Measurements from ENCODE around the gene PRDX1.
A peak's percentile ranks its signal among the peaks of the same experiment; 100 is the strongest.
"Not testable (repeated sequence)": the region's sequence is repeated elsewhere in the genome, so short reads cannot be mapped to it uniquely, and the experiment has no call there.

Gene PRDX1

DNA sequence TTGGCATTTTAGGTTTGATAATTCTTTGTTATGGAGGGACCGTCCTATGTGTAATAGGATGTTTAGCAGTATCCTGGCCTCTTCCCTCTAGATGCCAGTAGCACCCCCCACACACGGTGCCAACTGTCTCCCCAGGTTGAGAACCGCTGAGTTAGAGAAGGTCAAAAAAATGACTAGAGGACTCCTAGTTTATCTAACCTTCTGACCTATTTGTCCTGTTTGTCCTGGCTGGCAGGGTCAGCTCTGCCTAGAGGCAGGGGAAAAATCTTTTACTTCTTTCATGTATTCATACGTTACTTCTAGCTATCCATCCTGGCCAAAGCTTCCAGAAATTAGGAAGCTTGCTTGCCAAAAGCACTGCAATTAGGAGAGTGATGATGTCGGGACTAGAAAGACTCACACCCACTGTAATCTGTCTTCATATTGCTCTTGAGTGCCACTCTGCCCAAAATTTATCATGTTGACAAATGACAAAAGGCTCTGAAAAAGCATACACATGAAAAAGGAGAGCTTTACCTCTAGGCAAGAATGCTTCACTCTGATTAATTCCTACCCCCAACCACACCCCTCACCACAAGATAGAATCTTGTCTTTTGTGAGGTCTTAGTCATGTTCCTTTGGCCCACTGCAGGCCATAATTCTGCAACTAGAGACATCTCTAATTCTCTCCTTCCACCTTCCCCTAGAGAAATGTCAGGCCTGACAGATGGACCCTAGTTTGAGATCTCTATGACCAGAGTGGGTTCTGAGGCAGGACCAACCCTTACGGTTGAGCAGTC lies 14.5 kb upstream of the PRDX1 start:
- no peak for DNase-seq

DNA sequence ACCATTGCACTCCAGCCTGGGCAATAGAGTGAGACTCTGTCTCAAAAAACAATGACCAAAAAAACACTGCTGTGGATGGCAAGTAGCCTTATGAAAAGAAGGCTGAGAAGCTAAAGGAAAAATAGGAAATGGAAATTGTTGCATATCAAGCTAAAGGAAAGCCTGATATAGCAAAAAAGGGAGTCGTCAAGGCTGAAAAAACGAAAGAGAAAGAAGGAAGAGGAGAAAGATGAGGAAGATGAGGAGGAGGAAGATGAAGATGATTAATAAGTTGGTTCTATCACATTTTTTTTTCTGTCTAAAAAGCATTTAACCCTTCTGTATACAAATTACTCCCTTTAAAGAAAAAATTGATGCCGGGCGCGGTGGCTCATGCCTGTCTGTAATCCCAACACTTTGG lies 10.2 kb upstream of the PRDX1 start:
- DNase-seq: peak; percentile 69

DNA sequence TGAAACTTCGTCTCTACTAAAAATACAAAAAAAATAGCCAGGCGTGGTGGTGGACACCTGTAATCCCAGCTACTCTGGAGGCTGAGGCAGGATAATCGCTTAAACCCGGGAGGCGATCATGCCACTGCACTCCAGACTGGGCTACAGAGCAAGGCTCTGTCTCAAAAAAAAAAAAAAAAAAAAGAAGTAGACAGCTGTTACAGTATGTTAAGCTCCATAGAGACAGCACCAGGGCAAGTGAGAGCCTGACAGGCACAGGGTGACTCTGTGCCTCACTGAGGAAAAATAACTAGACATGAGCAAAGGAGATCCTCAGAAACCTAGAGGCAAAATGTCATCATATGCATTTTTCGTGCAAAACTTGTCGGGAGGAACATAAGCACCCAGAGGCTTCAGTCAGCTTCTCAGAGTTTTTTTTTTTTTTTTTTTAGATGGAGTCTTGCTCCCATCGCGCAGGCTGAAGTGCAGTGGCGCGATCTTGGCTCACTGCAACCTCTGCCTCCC lies 9.0 kb upstream of the PRDX1 start:
- DNase-seq: no peak

DNA sequence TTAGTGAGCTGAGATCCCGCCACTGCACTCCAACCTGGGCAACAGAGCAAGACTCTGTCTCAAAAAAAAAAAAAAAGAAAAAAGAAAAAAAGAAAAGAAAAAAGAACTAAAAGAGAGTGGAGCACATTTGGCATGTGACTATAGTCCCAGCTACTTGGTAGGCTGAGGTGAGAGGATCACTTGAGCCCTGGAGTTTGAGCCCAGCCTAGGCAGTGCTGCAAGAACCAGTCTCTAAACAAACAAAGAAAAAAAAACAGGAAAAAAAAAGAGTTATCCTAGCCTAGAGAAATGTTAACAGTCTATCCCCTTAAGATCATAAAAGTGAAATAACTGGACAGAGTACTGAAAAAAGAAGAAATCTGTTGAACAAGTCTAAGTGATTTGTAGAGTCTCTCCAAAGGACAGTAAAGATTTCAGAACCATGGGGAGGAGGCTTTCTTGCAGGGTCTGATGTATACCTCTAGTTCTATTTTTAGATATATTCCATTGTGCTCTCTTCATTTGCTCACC lies 4.5 kb upstream of the PRDX1 start:
- DNase-seq: no peak

DNA sequence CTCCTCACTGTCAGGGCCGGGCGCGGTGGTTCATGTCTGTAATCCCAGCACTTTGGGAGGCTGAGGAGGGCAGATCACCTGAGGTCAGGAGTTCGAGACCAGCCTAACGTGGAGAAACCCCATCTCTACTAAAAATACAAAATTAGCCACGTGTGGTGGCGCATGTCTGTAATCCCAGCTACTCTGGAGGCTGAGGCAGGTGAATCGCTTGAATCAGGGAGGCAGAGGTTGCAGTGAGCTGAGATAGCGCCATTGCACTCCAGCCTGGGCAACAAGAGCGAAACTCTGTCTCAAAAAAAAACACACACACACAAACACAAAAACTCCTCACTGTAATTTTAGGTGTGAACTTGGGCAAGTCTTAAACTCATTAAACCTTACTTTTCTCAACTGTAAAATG lies 2.3 kb upstream of the PRDX1 start:
- not testable (repeated sequence) for DNase-seq

DNA sequence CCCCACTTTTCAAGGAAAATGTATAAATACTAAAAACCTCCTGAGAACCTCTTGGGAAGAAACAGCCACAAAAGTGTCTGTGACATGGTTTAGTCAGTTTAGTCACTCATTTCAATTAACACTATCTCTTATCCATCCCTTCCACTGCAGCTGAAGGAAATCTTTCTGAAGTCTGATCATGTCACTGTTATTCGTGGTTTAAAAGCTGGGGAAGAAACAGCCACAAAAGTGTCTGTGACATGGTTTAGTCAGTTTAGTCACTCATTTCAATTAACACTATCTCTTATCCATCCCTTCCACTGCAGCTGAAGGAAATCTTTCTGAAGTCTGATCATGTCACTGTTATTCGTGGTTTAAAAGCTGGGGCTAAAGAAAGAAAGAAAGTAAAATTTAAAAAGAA lies 1.8 kb upstream of the PRDX1 start:
- not testable (repeated sequence) for DNase-seq

DNA sequence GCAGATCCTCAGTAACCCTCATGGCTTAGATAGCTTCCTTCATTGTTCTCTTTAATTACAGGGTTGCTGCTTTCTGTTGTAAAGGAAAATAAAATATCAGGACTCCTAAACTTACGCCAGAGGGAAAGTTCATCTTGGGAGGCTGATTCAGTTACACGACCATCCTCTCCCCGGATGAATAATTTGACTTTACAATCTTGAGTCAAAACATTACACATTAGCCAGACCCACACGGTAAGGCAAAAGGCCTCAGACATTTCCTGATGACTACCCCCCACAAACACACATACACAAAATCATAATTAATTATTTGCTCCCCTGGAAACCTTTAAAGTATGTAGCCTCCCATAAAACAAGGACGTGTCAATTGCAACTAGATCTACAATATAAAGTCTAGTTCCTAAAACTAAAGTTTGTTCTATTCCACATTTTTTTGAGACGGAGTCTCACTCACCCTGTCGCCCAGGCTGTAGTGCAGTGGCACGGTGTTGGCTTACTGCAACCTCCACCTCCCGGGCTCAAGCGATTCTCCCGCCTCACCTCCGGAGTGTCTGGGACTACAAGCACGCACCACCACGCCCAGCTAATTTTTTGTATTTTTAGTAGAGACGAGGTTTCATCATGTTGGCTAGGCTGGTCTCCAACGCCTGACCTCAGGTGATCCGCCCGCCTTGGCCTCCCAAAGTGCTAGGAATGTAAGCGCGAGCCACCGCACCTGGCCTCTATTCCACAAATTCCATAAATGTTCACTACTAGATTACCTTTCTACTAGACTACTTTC lies 830 bp upstream of the PRDX1 start:
- peak; percentile 53 for DNase-seq

DNA sequence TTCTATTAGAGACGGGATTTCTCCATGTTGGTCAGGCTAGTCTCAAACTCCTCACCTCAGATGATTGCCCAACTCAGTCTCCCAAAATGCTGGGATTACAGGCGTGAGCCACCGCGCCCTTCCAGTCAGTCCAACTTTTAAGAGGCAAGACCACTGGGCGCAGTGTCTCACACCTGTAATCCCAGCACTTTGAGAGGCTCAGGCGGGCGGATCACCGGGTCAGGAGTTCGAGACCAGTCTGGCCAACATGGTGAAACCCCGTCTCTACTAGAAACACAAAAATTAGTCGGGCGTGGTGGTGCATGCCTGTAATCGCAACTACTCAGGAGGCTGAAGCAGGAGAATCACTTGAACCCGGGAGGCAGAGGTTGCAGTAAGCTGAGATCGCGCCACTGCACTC lies 1.9 kb downstream of the PRDX1 start:
- not testable (repeated sequence) for DNase-seq

DNA sequence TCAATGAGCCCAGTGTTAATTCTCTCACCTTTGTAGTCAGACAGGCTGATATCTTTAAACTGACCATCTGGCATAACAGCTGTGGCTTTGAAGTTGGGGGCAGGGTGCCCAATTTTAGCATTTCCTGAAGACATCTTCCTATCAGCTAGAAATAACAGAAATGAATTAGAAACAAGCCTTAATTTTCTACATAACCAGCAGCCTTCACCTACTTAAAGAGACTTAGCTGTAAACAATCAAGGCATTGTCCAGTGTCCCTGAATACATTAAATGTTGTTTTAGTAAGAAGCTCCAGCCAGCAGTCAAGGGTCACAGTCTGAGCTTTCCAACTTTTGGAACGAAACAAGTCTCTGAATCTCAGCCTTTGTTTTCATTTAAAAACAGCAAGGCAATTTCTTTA lies 2.8 kb downstream of the PRDX1 start:
- no peak for DNase-seq

DNA sequence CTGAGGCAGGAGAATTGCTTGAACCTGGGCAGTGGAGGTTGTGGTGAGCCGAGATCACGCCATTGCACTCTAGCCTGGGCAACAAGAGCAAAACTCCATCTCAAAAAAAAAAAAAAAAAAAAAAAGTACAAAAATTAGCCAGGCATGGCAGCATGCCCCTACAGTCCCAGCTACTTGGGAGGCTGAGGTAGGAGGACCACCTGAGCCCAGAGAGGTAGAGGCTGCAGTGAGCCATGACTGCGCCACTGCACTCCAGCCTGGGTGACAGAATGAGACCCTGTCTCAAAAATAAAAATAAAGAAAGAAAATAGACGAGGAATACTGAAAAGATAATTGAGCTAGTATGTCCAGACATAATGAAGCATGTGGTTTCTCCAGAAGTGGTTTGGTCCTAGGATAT lies 3.3 kb downstream of the PRDX1 start:
- not testable (repeated sequence) for DNase-seq

DNA sequence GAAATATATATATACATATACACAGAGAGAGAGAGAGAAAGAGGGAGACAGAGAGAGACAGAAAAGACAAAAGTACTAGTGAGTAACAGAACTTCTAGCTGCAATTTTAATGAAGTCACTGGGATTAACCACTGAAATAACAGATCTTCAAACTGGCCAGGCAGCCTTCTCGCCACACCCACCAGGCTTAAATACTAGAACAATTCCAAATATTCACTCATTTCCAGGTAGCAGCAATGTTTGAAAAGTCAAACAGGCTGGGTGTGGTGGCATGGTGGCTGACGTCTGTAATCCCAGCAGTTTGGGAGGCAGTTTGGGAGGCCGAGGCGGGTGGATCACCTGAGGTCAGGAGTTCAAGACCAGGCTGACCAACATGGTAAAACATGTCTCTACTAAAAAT lies 5.2 kb downstream of the PRDX1 start:
- no peak for DNase-seq

DNA sequence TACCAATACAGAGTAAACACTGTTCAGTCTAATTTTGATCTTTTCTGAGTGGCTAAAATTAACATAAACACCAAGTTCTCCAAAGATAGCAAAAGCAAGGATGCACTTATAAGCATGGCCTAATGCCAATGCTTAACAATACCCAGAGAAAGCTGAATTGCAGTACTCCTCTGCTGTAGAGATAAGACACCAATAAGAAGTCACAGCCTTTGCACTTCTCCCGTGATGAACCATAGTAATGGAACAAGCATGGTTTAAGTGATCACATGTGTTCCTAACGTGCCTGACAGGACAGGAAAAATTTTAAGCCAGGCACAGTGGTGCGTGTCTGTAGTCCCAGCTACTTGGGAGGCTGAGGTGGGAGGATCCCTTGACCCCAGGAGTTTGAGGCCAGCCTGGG lies 5.6 kb downstream of the PRDX1 start:
- DNase-seq: no peak

DNA sequence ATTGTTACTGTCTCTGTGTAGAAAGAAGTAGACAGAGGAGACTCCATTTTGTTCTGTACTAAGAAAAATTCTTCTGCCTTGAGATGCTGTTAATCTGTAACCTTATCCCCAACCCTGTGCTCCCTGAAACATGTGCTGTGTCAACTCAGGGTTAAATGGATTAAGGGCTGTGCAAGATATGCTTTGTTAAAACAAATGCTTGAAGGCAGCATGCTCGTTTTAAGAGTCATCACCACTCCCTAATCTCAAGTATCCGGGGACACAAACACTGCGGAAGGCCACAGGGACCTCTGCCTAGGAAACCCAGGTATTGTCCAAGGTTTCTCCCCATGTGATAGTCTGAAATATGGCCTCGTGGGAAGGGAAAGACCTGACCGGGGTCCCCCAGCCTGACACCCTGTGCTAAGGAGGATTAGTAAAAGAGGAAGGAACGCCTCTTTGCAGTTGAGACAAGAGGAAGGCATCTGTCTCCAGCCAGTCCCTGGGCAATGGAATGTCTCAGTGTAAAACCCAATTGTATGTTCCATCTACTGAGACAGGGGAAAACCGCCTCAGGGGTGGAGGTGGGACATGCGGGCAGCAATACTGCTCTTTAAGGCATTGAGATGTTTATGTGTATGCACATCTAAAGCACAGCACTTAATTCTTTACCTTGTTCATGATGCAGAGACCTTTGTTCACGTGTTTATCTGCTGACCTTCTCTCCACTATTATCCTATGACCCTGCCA lies 8.0 kb downstream of the PRDX1 start:
- not testable (repeated sequence) for DNase-seq

DNA sequence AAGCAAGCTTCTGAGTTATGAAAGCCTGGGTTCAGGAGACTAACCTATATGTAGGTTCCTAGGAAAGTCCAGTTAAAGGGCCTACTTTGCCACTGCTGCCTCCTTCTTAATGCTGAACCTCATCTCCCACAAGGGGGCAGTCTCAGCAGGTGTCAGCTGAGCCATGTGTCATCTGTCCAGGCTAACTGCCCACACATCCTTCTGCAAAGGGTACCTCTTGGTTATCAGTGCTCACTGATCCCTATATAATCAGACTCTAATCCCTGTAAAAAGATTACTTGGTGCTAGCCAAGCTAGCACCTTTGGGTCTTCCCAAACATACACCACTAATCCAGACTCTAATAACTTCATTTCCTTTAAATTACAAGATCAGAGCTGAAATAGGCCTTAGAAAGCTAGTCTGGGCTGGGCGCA lies 9.0 kb downstream of the PRDX1 start:
- DNase-seq: peak; percentile 84

DNA sequence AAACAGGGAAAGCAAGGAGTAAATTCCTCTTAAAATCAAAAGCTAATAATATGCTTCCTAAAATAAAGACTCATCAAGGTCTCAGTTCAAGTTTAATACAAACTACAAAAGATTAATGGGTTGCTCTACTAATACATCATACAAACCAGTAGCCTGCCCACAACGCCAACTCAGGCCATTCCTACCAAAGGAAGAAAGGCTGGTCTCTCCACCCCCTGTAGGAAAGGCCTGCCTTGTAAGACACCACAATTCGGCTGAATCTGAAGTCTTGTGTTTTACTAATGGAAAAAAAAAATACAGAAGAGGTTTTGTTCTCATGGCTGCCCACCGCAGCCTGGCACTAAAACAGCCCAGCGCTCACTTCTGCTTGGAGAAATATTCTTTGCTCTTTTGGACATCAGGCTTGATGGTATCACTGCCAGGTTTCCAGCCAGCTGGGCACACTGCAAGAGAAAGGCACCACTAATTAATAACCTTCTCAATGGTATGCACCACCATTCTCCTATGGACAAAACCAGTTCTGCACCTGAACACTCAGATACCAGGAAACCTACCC lies 10.6 kb downstream of the PRDX1 start:
- no peak for DNase-seq

DNA sequence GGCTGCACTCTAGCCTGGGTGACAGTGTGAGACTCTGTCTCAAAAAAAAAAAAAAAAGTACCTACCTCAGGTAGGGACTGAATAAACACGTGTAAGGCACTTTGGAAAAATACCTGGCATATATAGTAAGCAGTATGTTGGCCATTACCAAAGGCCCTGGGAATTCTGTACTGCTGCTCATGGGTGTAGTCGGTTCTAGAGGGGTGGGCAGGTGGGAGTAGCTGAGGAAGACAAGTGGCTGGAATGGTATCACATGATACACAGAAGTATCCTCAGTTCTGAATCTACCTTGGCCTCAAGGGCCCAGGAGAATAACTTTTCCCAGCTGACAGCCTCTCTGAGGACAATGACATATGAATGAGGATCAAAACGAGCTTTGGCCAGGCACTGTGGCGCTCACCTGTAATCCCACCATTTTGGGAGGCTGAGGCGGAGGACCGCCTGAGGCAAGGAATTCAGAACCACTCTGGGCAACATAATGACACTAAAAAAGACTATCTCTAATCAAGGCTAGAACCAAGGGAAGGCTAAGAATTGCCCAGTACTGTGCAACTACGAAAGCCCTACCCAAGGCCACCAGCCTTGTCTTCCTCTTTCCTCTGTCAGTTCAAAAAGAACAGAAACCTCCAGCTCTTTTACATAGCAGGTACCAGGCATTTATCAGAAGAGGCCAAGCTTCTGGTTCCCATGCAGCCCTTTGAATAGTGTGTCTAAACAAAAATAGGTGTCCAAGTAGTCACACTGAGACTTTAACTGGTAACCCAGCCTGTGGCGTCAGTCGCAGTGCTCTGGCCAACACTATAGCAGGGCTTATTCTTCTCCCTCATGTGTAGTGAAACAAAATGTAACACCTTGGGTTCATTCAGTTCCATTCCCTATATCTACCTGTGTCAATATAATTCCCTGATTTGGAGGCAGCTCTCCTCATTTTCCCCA lies 11.4 kb downstream of the PRDX1 start:
- no peak for DNase-seq

DNA sequence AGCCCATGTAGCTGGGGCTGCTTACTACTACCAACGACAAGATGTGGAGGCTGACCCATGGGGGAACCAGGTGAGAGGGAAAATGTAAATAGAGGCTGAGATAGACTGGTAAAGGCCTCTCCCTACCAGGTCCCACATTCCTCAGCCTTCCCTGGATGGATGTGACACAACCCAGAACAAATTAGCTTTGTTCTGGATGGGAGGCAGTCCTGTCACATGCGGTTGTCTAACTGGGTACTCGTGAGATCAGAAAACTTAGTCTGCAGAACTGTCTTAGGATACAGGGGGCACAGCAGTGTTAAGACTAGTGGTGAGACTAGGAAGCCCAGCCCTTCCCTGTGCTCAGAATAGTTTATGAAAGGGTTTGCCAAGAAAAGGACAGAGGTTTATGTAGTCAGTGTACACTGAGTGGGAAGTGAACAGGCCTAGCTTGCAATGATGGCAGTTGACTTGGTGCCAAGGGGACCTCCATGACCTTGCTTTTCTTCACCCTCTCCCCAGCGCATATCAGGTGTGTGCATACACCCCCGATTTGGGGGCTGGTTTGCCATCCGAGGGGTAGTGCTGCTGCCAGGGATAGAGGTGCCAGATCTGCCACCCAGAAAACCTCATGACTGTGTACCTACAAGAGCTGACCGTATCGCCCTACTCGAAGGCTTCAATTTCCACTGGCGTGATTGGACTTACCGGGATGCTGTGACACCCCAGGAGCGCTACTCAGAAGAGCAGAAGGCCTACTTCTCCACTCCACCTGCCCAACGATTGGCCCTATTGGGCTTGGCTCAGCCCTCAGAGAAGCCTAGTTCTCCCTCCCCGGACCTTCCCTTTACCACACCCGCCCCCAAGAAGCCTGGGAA lies 13.2 kb downstream of the PRDX1 start:
- no peak for DNase-seq

DNA sequence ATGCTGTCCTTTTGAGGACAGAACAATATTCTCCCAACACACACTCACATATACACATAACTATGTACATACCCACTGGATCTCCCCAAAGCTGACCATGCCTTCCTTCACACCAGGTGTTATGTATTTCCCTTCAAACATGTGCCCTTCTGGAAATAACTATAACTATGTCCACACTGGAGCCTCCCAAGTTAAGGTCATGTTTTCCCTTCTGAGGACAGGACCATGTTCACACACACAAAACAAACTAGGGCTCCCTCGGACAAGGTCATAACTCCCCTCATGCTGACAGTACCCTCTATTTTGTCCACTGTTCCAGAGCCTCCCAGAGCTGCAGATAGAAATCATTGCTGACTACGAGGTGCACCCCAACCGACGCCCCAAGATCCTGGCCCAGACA lies 13.8 kb downstream of the PRDX1 start:
- DNase-seq: no peak

DNA sequence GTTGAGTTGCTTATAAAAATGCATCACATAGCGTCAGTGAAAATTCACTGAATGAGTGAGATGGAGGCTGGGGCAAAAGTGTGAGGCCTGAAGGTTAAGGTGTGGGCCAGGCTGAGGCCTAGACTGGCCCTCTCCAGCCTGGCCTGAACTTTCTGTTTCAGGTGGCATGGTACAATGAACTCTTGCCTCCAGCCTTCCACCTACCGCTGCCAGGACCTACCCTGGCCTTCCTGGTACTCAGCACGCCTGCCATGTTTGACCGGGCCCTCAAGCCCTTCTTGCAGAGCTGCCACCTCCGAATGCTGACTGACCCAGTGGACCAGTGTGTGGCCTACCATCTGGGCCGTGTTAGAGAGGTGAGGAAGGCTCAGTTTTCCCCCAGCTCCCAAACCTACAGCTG lies 14.5 kb downstream of the PRDX1 start:
- no peak for DNase-seq

DNA sequence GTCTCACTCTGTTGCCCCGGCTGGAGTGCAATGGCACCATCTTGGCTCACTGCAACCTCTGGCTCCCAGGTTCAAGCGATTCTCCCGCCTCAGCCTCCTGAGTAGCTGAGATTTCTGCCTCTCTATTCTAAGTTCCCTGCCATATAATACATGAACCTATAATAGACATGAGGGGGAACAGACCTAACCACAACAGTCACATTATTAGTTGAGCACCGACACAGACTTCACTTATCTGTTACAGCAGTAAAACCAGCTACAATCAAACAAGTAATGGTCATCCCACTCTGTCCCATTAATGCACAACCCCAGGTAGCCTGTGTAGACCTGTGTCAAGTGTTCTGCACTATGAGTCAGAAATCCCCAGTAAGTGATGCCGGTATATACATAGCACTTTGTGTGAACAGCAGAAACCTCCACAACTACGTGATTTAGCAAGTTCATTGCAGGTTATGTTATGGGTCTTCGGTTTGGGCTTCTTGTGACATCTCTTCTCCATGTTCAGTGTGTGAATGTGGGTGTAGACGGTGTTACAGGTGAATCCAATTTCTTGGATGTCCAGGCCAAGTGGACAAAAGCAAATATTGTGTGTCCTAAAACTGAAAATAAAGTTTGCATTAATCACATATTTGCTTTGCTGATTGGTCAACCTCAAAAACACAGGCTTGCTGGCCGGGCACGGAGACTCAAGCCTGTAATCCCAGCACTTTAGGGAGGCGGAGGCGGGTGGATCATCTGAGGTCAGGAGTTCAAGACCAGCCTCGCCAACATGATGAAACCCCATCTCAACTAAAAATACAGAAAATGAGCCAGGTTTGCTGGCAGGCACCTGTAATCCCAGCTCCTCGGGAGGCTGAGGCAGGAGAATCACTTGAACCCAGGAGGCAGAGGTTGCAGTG lies 18.0 kb downstream of the PRDX1 start:
- DNase-seq: no peak
